H1 (cell line): ENCODE measurements around the gene SH3BP5. TPM values are rescaled to one million over a fixed set of nuclear protein-coding genes. Genes with fewer than 3 reads are reported as not detected.

Experiments used
- CTCF ChIA-PET: fragments of 300-600 bp; sonication (Branson Sonifier 250); formaldehyde crosslinking; loops from one replicate; lab custom pipeline; 2021; ENCODE audit not compliant: partially characterized antibody; lab: Charles Lee
- POLR2A ChIA-PET: fragments of 300-600 bp; sonication (Branson Sonifier 250); formaldehyde crosslinking; loops from one replicate; lab custom pipeline; 2021; ENCODE audit warnings: inconsistent platforms; ENCODE audit not compliant: partially characterized antibody; lab: Charles Lee
- DNase-seq, 2 experiments: peaks; one replicate each; pipeline versions ENCODE4 v3.0.0 to v3.0.0-alpha.2; 2010 to 2022; ENCODE audit warnings: low spot score in 2 of 2, low read depth in 1 of 2, mixed read lengths in 1 of 2
- FAIRE-seq: peaks from 2 replicates; lab custom pipeline; 2011; peaks lifted over from hg19 to GRCh38; lab: Jason Lieb, UNC
- H2AFZ ChIP-seq: 2 replicates; pipeline ENCODE4 v1.8.1; 2012; ENCODE audit warnings: low read length, inconsistent platforms
- H2AK5ac ChIP-seq: 2 replicates; pipeline ENCODE4 v1.6.1; 2013; ENCODE audit warnings: low read depth, low read length
- H2BK120ac ChIP-seq: replicated peaks from 2 replicates; pipeline ENCODE3; 2013; ENCODE audit warnings: low read depth, low read length, inconsistent platforms
- H2BK12ac ChIP-seq: 2 replicates; pipeline ENCODE4 v1.6.1; 2013; ENCODE audit warnings: low read depth, low read length
- H2BK15ac ChIP-seq: 2 replicates; pipeline ENCODE4 v1.6.1; 2013; ENCODE audit warnings: low read length
- H2BK20ac ChIP-seq: 2 replicates; pipeline ENCODE4 v1.6.1; 2013; ENCODE audit warnings: low read length
- H2BK5ac ChIP-seq: 2 replicates; pipeline ENCODE4 v1.6.1; 2013; ENCODE audit warnings: low read depth, low read length
- H3K14ac ChIP-seq: 2 replicates; pipeline ENCODE4 v1.6.1; 2013; ENCODE audit warnings: inconsistent platforms; ENCODE audit not compliant: insufficient read length
- H3K18ac ChIP-seq: 2 replicates; pipeline ENCODE4 v1.6.1; 2013; ENCODE audit warnings: low read length; ENCODE audit errors: extremely low read depth
- H3K23ac ChIP-seq: 2 replicates; pipeline ENCODE4 v1.6.1; 2013; ENCODE audit warnings: inconsistent platforms; ENCODE audit not compliant: insufficient read length
- H3K23me2 ChIP-seq: 2 replicates; pipeline ENCODE4 v1.6.1; 2013; ENCODE audit warnings: low read depth, low read length
- H3K27ac ChIP-seq: 2 replicates; pipeline ENCODE4 v1.6.1; 2011; ENCODE audit warnings: low read depth, low read length, inconsistent platforms
- H3K27me3 ChIP-seq, 4 experiments: replicated peaks in 1 of 4; 1 replicate in 1 of 4; 2 replicates in 3 of 4; pipeline versions ENCODE4 v1.6.1 to v1.8.1; 2011 to 2013; ENCODE audit warnings: low read length in 3 of 4, mild to moderate bottlenecking in 3 of 4, inconsistent platforms in 2 of 4, mixed read lengths in 2 of 4, moderate library complexity in 1 of 4; ENCODE audit not compliant: control insufficient read depth in 3 of 4, insufficient read depth in 3 of 4; ENCODE audit errors: extremely low read depth in 1 of 4
- H3K36me3 ChIP-seq, 4 experiments: 2 replicates each; pipeline versions ENCODE4 v1.6.1 to v1.8.1; 2011 to 2013; ENCODE audit warnings: mild to moderate bottlenecking in 4 of 4, low read length in 3 of 4, moderate library complexity in 2 of 4, control low read depth in 1 of 4, inconsistent platforms in 1 of 4; ENCODE audit not compliant: insufficient read depth in 4 of 4, control insufficient read depth in 2 of 4
- H3K4ac ChIP-seq: replicated peaks from 2 replicates; pipeline ENCODE3; 2013; ENCODE audit warnings: low read length, low read depth, mixed read lengths, inconsistent platforms; ENCODE audit not compliant: insufficient read length
- H3K4me1 ChIP-seq, 4 experiments: replicated peaks in 1 of 4; 1 replicate in 1 of 4; 2 replicates in 3 of 4; pipeline versions ENCODE4 v1.6.1 to v1.8.1; 2011 to 2013; ENCODE audit warnings: low read length in 3 of 4, inconsistent platforms in 2 of 4, mixed read lengths in 1 of 4; ENCODE audit not compliant: insufficient read depth in 4 of 4, control insufficient read depth in 3 of 4
- H3K4me2 ChIP-seq, 2 experiments: 2 replicates each; pipeline versions ENCODE4 v1.6.1 to v1.8.1; 2011 to 2013; ENCODE audit warnings: low read depth in 2 of 2, low read length in 2 of 2, control low read depth in 1 of 2, inconsistent platforms in 1 of 2, mild to moderate bottlenecking in 1 of 2; ENCODE audit not compliant: insufficient read depth in 1 of 2
- H3K4me3 ChIP-seq, 4 experiments: fragments of 200-600, 300-600 bp in 1 of 4; sonication (generic), shearing (Covaris generic), sonication (Bioruptor Twin) in 1 of 4; 2 replicates each; pipeline versions ENCODE4 v1.5.1 to v1.8.1; 2011 to 2016; ENCODE audit warnings: low read length in 4 of 4, low read depth in 3 of 4, control low read depth in 2 of 4, inconsistent platforms in 2 of 4, mild to moderate bottlenecking in 2 of 4, mixed read lengths in 1 of 4, moderate library complexity in 1 of 4; ENCODE audit not compliant: insufficient read depth in 2 of 4; ENCODE audit errors: extremely low read depth in 1 of 4
- H3K56ac ChIP-seq: replicated peaks from 2 replicates; pipeline ENCODE3; 2013; ENCODE audit warnings: low read depth, mild to moderate bottlenecking, mixed read lengths, low read length, inconsistent platforms; ENCODE audit not compliant: insufficient read length
- H3K79me1 ChIP-seq: 2 replicates; pipeline ENCODE4 v1.6.1; 2013; ENCODE audit warnings: low read depth, low read length, control low read depth
- H3K79me2 ChIP-seq, 2 experiments: 2 replicates each; pipeline versions ENCODE4 v1.6.1 to v1.8.1; 2012 to 2013; ENCODE audit warnings: low read length in 2 of 2, mild to moderate bottlenecking in 2 of 2, inconsistent platforms in 1 of 2; ENCODE audit not compliant: insufficient read depth in 2 of 2, control insufficient read depth in 1 of 2
- H3K9ac ChIP-seq, 4 experiments: replicated peaks in 1 of 4; 1 replicate in 1 of 4; 2 replicates in 3 of 4; pipeline versions ENCODE4 v1.6.1 to v1.8.1; 2011 to 2013; ENCODE audit warnings: low read depth in 3 of 4, low read length in 3 of 4, control low read depth in 2 of 4, mild to moderate bottlenecking in 2 of 4, moderate library complexity in 2 of 4, inconsistent platforms in 1 of 4; ENCODE audit errors: extremely low read depth in 1 of 4
- H3K9me3 ChIP-seq, 2 experiments: 2 replicates each; pipeline versions ENCODE4 v1.6.1 to v1.8.1; 2012 to 2013; ENCODE audit warnings: mild to moderate bottlenecking in 2 of 2, moderate library complexity in 2 of 2, control low read depth in 1 of 2, inconsistent platforms in 1 of 2, low read depth in 1 of 2, low read length in 1 of 2, mixed read lengths in 1 of 2; ENCODE audit not compliant: insufficient read depth in 2 of 2
- H4K20me1 ChIP-seq, 2 experiments: replicated peaks in 1 of 2; 2 replicates each; pipeline versions ENCODE3 to v1.8.1; 2011 to 2013; ENCODE audit warnings: inconsistent platforms in 2 of 2, low read length in 2 of 2, mild to moderate bottlenecking in 1 of 2; ENCODE audit not compliant: insufficient read depth in 2 of 2, control insufficient read depth in 1 of 2
- H4K5ac ChIP-seq: 2 replicates; pipeline ENCODE4 v1.6.1; 2013; ENCODE audit warnings: low read length, low read depth, mixed read lengths, inconsistent platforms; ENCODE audit not compliant: insufficient read length
- H4K8ac ChIP-seq: 2 replicates; pipeline ENCODE4 v1.8.0; 2013; ENCODE audit warnings: mild to moderate bottlenecking, moderate library complexity, low read length, inconsistent platforms; ENCODE audit not compliant: insufficient read depth; ENCODE audit errors: extremely low read depth
- H4K91ac ChIP-seq: replicated peaks from 2 replicates; pipeline ENCODE3; 2013; ENCODE audit warnings: low read length, mixed read lengths, inconsistent platforms; ENCODE audit not compliant: insufficient read length
- ASH2L ChIP-seq: fragments of 200-600, 300-600 bp; sonication (generic); IDR thresholded peaks from one replicate; pipeline ENCODE4 v1.7.1; 2017; ENCODE audit warnings: low read length
- BRCA1 ChIP-seq: IDR thresholded peaks from 2 replicates; pipeline ENCODE4 v1.6.1; 2012; ENCODE audit warnings: low read depth, low read length, improper control_type of control experiment
- CBX8 ChIP-seq: fragments of 300-800, 300-1000 bp; sonication (generic); IDR thresholded peaks from 2 replicates; pipeline ENCODE4 v1.7.1; 2016; ENCODE audit warnings: low read depth, low read length, borderline replicate concordance
- GABPA ChIP-seq: IDR thresholded peaks from 2 replicates; pipeline ENCODE4 v1.6.1; 2011; ENCODE audit warnings: mild to moderate bottlenecking, low read length, moderate library complexity, borderline replicate concordance; ENCODE audit not compliant: insufficient read depth
- JUN ChIP-seq: IDR thresholded peaks from 2 replicates; pipeline ENCODE4 v1.6.1; 2011; ENCODE audit warnings: low read depth, mild to moderate bottlenecking, improper control_type of control experiment, low read length
- POLR2A ChIP-seq, 2 experiments: IDR thresholded peaks; 1 replicate in 1 of 2; 2 replicates in 1 of 2; pipeline ENCODE4 v1.6.1; 2011; ENCODE audit warnings: low read depth in 2 of 2, low read length in 2 of 2, mild to moderate bottlenecking in 2 of 2; ENCODE audit errors: control extremely low read depth in 1 of 2
- RNF2 ChIP-seq: fragments of 200-900, 300-1000 bp; sonication (generic); IDR thresholded peaks from 2 replicates; pipeline ENCODE4 v1.7.1; 2016; ENCODE audit warnings: borderline replicate concordance, low read depth, mild to moderate bottlenecking, antibody characterized with exemption, low read length; ENCODE audit not compliant: poor library complexity, severe bottlenecking; ENCODE audit errors: missing control alignments
- SP2 ChIP-seq: IDR thresholded peaks from 2 replicates; pipeline ENCODE4 v1.6.1; 2012; ENCODE audit warnings: mild to moderate bottlenecking, low read length, inconsistent platforms
- TCF12 ChIP-seq: IDR thresholded peaks from 2 replicates; pipeline ENCODE4 v1.6.1; 2011; ENCODE audit warnings: low read depth, mild to moderate bottlenecking, low read length
- TEAD4 ChIP-seq: IDR thresholded peaks from 2 replicates; pipeline ENCODE4 v1.6.1; 2012; ENCODE audit warnings: low read depth, low read length, inconsistent platforms, mixed read lengths
- WGBS, 2 experiments: shearing (Covaris generic) in 1 of 2; methylation state at CpG; one replicate each; pipeline versions ENCODE4 v1.1.6 to v1.1.7; 2013 to 2015; ENCODE audit warnings: low lambda C conversion rate in 2 of 2, mixed read lengths in 2 of 2, inconsistent platforms in 1 of 2, low coverage in 1 of 2, missing lambda C conversion rate in 1 of 2; ENCODE audit not compliant: insufficient replicate concordance in 2 of 2, insufficient coverage in 1 of 2, insufficient read length in 1 of 2; ENCODE audit errors: extremely low coverage in 1 of 2, missing lambda C conversion rate in 1 of 2; 5-methylcytosine and 5-hydroxymethylcytosine counted together
- polyA plus RNA-seq, 7 experiments: library from polyadenylated mRNA; depleted of rRNA in 3 of 7; stranded (reverse) in 5 of 7; unstranded in 2 of 7; fragments of >200 nt in 5 of 7; fragments of 200-250 nt in 2 of 7; gene quantifications; 1 replicate in 5 of 7; 2 replicates in 1 of 7; 4 replicates in 1 of 7; pipeline versions ENCODE4 v1.2.1 to v1.2.3, GENCODE V29; 2011 to 2013; ENCODE audit warnings: missing spikeins in 2 of 7, mixed read lengths in 2 of 7
- total RNA-seq: library from RNA; stranded (reverse); fragmentation: NEBNext Ultra II Directional; extraction: Animal tissue kit (Norgen Biotek cat#: 25700); gene quantifications from 2 replicates; pipeline ENCODE4 v1.2.1, GENCODE V29; 2021
- TF ChIP-seq, protein P1 (sequence below): IDR thresholded peaks from 2 replicates; pipeline ENCODE4 v1.6.1; 2012; ENCODE audit warnings: low read length, inconsistent platforms
- TF ChIP-seq, protein P2 (sequence below): IDR thresholded peaks from 2 replicates; pipeline ENCODE4 v1.6.1; 2012; ENCODE audit warnings: inconsistent platforms

Gene SH3BP5
- total and polyA plus RNA-seq, 2 of the 8 experiments (the other 6 are each of a cell fraction or from before 2014, with no cell fraction given), result 7.1 to 9.7 TPM

DNA sequence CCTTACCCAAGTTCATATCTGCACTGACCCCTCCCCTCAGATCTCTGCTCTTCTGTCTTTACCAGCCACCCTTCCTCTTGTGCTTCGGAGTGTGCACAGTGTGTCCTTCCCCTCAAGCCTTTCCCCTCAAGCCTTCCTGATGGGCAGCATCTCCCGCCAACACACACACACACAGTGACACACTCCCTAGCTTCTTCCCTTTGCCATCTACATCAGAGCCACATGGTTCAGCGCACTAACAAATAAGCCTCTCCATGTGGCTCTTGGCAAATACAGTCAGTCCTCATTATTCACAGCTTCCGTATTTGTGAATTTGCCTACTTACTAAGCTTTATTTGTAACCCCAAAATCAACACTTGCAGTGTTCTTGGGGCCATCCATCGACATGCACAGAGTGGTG is 37.5 kb downstream of the SH3BP5 start:
- H3K4me1 ChIP-seq, result no peaks in the 10 kb centered on the region
- H4K91ac ChIP-seq, result no peak overlapping the region
- H3K27me3 ChIP-seq, result no peaks in the 10 kb centered on the region
- no peak overlapping the region for H3K14ac ChIP-seq
- H4K20me1 ChIP-seq, result peaks cover 0 to 3% of the 10 kb centered on the region in 2 experiments
- no peaks in the 10 kb centered on the region for H3K9me3 ChIP-seq
- no peak overlapping the region for H3K56ac ChIP-seq
- H3K4ac ChIP-seq, result no peak overlapping the region
- H3K79me1 ChIP-seq, result no peaks in the 10 kb centered on the region
- WGBS, 2 experiments, result 88% methylated on average over 5 of the region's 5 CpGs; no CpG with 5 or more reads in 1 of the 2 experiments
- no peak overlapping the region for H3K27ac ChIP-seq
- TF ChIP-seq, protein P1, sequence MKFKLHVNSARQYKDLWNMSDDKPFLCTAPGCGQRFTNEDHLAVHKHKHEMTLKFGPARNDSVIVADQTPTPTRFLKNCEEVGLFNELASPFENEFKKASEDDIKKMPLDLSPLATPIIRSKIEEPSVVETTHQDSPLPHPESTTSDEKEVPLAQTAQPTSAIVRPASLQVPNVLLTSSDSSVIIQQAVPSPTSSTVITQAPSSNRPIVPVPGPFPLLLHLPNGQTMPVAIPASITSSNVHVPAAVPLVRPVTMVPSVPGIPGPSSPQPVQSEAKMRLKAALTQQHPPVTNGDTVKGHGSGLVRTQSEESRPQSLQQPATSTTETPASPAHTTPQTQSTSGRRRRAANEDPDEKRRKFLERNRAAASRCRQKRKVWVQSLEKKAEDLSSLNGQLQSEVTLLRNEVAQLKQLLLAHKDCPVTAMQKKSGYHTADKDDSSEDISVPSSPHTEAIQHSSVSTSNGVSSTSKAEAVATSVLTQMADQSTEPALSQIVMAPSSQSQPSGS, result no peak
- TF ChIP-seq RNF2 (no peak), BRCA1 (no peak), TEAD4 (no peak), JUN (no peak), SP2 (no peak), TCF12 (no peak), CBX8 (no peak), GABPA (no peak), ASH2L (no peak), POLR2A (IDR thresholded peaks at IDR 0.05; ENCODE audit: control extremely low read depth in 1 of 2, low read depth in 2 of 2, low read length in 2 of 2) (no peak)
- TF ChIP-seq, protein P2, sequence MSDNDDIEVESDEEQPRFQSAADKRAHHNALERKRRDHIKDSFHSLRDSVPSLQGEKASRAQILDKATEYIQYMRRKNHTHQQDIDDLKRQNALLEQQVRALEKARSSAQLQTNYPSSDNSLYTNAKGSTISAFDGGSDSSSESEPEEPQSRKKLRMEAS, result no peak
- H2BK12ac ChIP-seq, result no peak overlapping the region
- no peak overlapping the region for H2BK15ac ChIP-seq
- FAIRE-seq (no peak), DNase-seq (no peak)
- no peak overlapping the region for H2AFZ ChIP-seq
- H3K18ac ChIP-seq, result no peak overlapping the region
- no peak overlapping the region for H3K4me2 ChIP-seq
- no peak overlapping the region for H2AK5ac ChIP-seq
- H4K8ac ChIP-seq, result no peak overlapping the region
- H3K79me2 ChIP-seq, result no peaks in the 10 kb centered on the region
- H2BK120ac ChIP-seq, result no peak overlapping the region
- H4K5ac ChIP-seq, result no peak overlapping the region
- H3K4me3 ChIP-seq, result no peak overlapping the region
- no peak overlapping the region for H3K9ac ChIP-seq
- H2BK5ac ChIP-seq, result no peak overlapping the region; the same call in 1 of the 2 replicates
- POLR2A ChIA-PET, result no interaction called here
- H3K23ac ChIP-seq, result no peak overlapping the region
- H3K23me2 ChIP-seq, result no peaks in the 10 kb centered on the region; the same call in 1 of the 2 replicates
- CTCF ChIA-PET, result interaction anchor here (0.7 to 2.4 kb wide), 10 partner anchors 9 to 186 kb away, joined by 4 to 15 read pairs (median 4); no protein-coding TSS in a partner anchor
- no peaks in the 10 kb centered on the region for H3K36me3 ChIP-seq
- H2BK20ac ChIP-seq, result no peak overlapping the region
